ENCODE results near the gene IPCEF1. TPM values are rescaled to one million over a fixed set of nuclear protein-coding genes. Genes with fewer than 3 reads are reported as not detected.

The IPCEF1 gene
- total RNA-seq, 2 donors from 2014 or later, result 17.6 to 20.4 TPM

- no peak for ATAC-seq (replicated peaks in 1 of 2)
- Mint-ChIP-seq H3K4me3 (peak overlapping the region; percentile 85 to 95), H3K4me1 (ENCODE audit: low read depth) (peaks cover 88% of the 10 kb centered on the region)
These were observed 126.2 kb downstream of the IPCEF1 start for GRCh38 chr6:154230393-154230792.

DNA sequence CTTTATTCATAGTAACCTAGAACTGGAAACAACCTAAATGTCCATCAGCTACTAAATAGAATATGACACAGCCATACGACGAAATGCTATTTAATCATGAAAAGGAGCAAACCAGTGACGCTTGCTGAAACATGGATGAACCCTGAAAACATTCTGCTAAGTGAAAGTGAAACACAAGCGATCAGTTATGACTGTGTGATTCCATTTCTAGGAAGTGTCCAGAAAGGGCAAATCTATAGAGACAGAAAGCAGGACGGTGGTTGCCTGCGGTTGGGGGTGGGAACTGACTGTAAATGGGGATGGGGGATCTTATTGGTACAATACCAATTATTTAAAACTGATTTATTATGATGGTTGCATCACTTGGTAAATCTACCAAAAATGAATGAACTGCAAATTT, 126.8 kb downstream of the IPCEF1 start:
- no peaks in the 10 kb centered on the region for H3K9me3 Mint-ChIP-seq
- H3K27ac Mint-ChIP-seq, result peak overlapping the region; percentile 82
- peaks cover 0 to 7% of the 10 kb centered on the region in 2 donors for H3K36me3 Mint-ChIP-seq (ENCODE audit: insufficient read depth in 2 of 2)
- DNase-seq (peak; percentile 68 to 77), ATAC-seq (replicated peaks in 1 of 2) (peak; percentile 84)
- peak overlapping the region; percentile 85 to 95 for H3K4me3 Mint-ChIP-seq
- peaks cover 90% of the 10 kb centered on the region for H3K4me1 Mint-ChIP-seq (ENCODE audit: low read depth)
- no peaks in the 10 kb centered on the region for H3K27me3 Mint-ChIP-seq (ENCODE audit: low read depth)

More at GRCh38 chr6:154230393-154230792, 126.2 kb downstream of the IPCEF1 start:
- peaks cover 0 to 7% of the 10 kb centered on the region in 2 donors for H3K36me3 Mint-ChIP-seq (ENCODE audit: insufficient read depth in 2 of 2)
- DNase-seq, result no peak
- no peaks in the 10 kb centered on the region for H3K9me3 Mint-ChIP-seq
- peak overlapping the region; percentile 82 for H3K27ac Mint-ChIP-seq
- no peaks in the 10 kb centered on the region for H3K27me3 Mint-ChIP-seq (ENCODE audit: low read depth)

GRCh38 chr6:154228521-154228905, 128.1 kb downstream of the IPCEF1 start:
- H3K4me3 Mint-ChIP-seq, result peak overlapping the region in 1 of 2 donors; percentile 15
- H3K9me3 Mint-ChIP-seq, result no peaks in the 10 kb centered on the region
- H3K27me3 Mint-ChIP-seq (ENCODE audit: low read depth), result no peaks in the 10 kb centered on the region
- peak overlapping the region; percentile 52 for H3K27ac Mint-ChIP-seq
- H3K4me1 Mint-ChIP-seq (ENCODE audit: low read depth), result peaks cover 90% of the 10 kb centered on the region
- peaks cover 0 to 7% of the 10 kb centered on the region in 2 donors for H3K36me3 Mint-ChIP-seq (ENCODE audit: insufficient read depth in 2 of 2)
- DNase-seq, result no peak
- no peak for ATAC-seq (replicated peaks in 1 of 2)

- Mint-ChIP-seq H3K9me3 (no peaks in the 10 kb centered on the region), H3K27ac (peak overlapping the region; percentile 52), H3K4me1 (ENCODE audit: low read depth) (peaks cover 90% of the 10 kb centered on the region), H3K27me3 (ENCODE audit: low read depth) (no peaks in the 10 kb centered on the region), H3K4me3 (peak overlapping the region in 1 of 2 donors; percentile 15), H3K36me3 (ENCODE audit: insufficient read depth in 2 of 2) (peaks cover 0 to 7% of the 10 kb centered on the region in 2 donors)
- no peak for DNase-seq
- no peak for ATAC-seq (replicated peaks in 1 of 2)
These were observed 128.6 kb downstream of the IPCEF1 start for GRCh38 chr6:154227862-154228520.

DNA sequence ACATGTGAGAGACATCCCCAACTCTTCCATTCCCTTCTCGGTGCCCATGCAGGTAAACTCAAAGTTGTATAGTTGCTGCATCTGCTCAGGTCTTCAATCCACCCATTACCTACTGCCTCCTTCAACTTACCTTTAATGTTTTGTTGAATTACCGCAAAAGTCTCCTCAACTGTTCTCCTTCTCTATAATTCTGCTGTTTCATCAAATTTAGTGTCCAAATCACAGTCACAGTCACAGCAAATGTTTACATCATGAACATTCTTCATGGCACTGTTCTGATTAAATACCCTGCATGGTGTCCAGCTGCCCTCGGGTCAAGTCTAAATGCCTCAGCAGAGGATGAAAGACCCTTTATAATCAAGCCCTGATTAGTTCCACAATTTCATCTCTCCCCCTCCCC, 130.1 kb downstream of the IPCEF1 start:
- no peaks in the 10 kb centered on the region for H3K27me3 Mint-ChIP-seq (ENCODE audit: low read depth)
- peaks cover 86% of the 10 kb centered on the region for H3K4me1 Mint-ChIP-seq (ENCODE audit: low read depth)

GRCh38 chr6:154223296-154223695, 133.3 kb downstream of the IPCEF1 start:
- Mint-ChIP-seq H3K9me3 (no peaks in the 10 kb centered on the region), H3K27me3 (ENCODE audit: low read depth) (no peaks in the 10 kb centered on the region), H3K4me1 (ENCODE audit: low read depth) (peaks cover 72% of the 10 kb centered on the region), H3K27ac (no peak overlapping the region), H3K4me3 (peak overlapping the region; percentile 7 to 80), H3K36me3 (ENCODE audit: insufficient read depth in 2 of 2) (peaks cover 0 to 6% of the 10 kb centered on the region in 2 donors)
- ATAC-seq (replicated peaks in 1 of 2) (peak in 1 of 2 donors; percentile 32), DNase-seq (no peak)

More for the DNA sequence above, 130.1 kb downstream of the IPCEF1 start:
- ATAC-seq (replicated peaks in 1 of 2) (no peak), DNase-seq (no peak)
- Mint-ChIP-seq H3K4me3 (peak overlapping the region in 1 of 2 donors; percentile 23), H3K27ac (peak overlapping the region; percentile 13), H3K9me3 (no peaks in the 10 kb centered on the region), H3K36me3 (ENCODE audit: insufficient read depth in 2 of 2) (peaks cover 0 to 7% of the 10 kb centered on the region in 2 donors)

GRCh38 chr6:154222716-154223115, 133.9 kb downstream of the IPCEF1 start:
- peaks cover 0 to 6% of the 10 kb centered on the region in 2 donors for H3K36me3 Mint-ChIP-seq (ENCODE audit: insufficient read depth in 2 of 2)
- no peaks in the 10 kb centered on the region for H3K9me3 Mint-ChIP-seq
- H3K27ac Mint-ChIP-seq, result no peak overlapping the region
- peaks cover 73% of the 10 kb centered on the region for H3K4me1 Mint-ChIP-seq (ENCODE audit: low read depth)
- H3K4me3 Mint-ChIP-seq, result peak overlapping the region in 1 of 2 donors; percentile 21
- DNase-seq (no peak), ATAC-seq (replicated peaks in 1 of 2) (no peak)
- H3K27me3 Mint-ChIP-seq (ENCODE audit: low read depth), result no peaks in the 10 kb centered on the region

- no peak for DNase-seq
- H3K4me1 Mint-ChIP-seq (ENCODE audit: low read depth), result peaks cover 67% of the 10 kb centered on the region
- no peak for ATAC-seq (replicated peaks in 1 of 2)
- H3K27ac Mint-ChIP-seq, result no peak overlapping the region
- H3K36me3 Mint-ChIP-seq (ENCODE audit: insufficient read depth in 2 of 2), result peaks cover 0 to 5% of the 10 kb centered on the region in 2 donors
- no peaks in the 10 kb centered on the region for H3K27me3 Mint-ChIP-seq (ENCODE audit: low read depth)
- H3K9me3 Mint-ChIP-seq, result no peaks in the 10 kb centered on the region
- peak overlapping the region; percentile 68 to 80 for H3K4me3 Mint-ChIP-seq
These were observed 137.4 kb downstream of the IPCEF1 start for GRCh38 chr6:154219250-154219649.

- peak overlapping the region; percentile 68 to 80 for H3K4me3 Mint-ChIP-seq
- ATAC-seq (replicated peaks in 1 of 2) (no peak), DNase-seq (no peak)
- H3K27me3 Mint-ChIP-seq (ENCODE audit: low read depth), result no peaks in the 10 kb centered on the region
- H3K27ac Mint-ChIP-seq, result no peak overlapping the region
- H3K4me1 Mint-ChIP-seq (ENCODE audit: low read depth), result peaks cover 67% of the 10 kb centered on the region
- H3K36me3 Mint-ChIP-seq (ENCODE audit: insufficient read depth in 2 of 2), result peaks cover 0 to 5% of the 10 kb centered on the region in 2 donors
- no peaks in the 10 kb centered on the region for H3K9me3 Mint-ChIP-seq
These were observed 137.8 kb downstream of the IPCEF1 start for GRCh38 chr6:154218787-154219186.

DNA sequence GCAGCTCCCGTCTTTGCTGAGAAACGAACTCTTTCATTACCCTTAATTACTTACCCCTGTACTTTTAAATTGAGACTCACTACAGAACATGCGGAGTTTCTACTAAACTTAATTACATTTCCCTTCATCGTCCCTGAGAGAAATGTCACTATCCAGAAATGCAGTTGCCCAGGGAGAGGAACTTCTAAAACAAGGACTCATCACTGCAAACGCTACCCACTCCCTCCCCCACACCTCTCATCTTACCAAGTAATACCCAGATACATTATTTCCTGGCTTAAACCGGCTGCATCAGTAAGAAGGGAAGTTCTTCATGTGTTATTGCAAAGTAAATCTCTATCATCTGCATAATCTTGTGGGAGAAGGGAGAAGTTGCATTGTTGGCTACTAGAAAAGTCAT, 138.3 kb downstream of the IPCEF1 start:
- no peaks in the 10 kb centered on the region for H3K27me3 Mint-ChIP-seq (ENCODE audit: low read depth)
- H3K27ac Mint-ChIP-seq, result peak overlapping the region; percentile 86
- peaks cover 0 to 5% of the 10 kb centered on the region in 2 donors for H3K36me3 Mint-ChIP-seq (ENCODE audit: insufficient read depth in 2 of 2)
- DNase-seq, result no peak
- H3K9me3 Mint-ChIP-seq, result no peaks in the 10 kb centered on the region
- H3K4me3 Mint-ChIP-seq, result peak overlapping the region; percentile 68 to 80
- H3K4me1 Mint-ChIP-seq (ENCODE audit: low read depth), result peaks cover 62% of the 10 kb centered on the region
- peak; percentile 55 to 73 for ATAC-seq (replicated peaks in 1 of 2)

DNA sequence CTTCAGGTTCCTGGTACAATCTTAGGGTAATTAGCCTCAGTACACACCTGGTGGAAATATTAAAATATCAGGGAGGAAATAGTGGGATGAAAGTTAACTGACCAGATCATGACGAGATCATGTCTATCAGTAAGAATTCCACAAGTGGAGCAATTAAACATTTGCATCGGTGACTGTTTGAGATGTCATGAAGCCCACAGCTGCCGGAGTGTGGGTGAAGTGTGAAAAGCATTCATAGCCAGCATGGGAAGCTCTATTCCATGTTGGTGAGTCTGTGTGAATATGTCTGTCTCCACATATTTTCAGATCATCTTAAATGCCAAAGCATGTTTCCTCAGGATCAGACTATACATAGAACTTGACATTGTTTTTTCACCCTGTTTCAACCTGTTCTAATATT, 142.8 kb downstream of the IPCEF1 start:
- ATAC-seq (replicated peaks in 1 of 2) (no peak), DNase-seq (no peak)
- Mint-ChIP-seq H3K9me3 (no peaks in the 10 kb centered on the region), H3K36me3 (ENCODE audit: insufficient read depth in 2 of 2) (peaks cover 0 to 3% of the 10 kb centered on the region in 2 donors), H3K4me1 (ENCODE audit: low read depth) (peaks cover 41% of the 10 kb centered on the region), H3K4me3 (no peak overlapping the region), H3K27ac (no peak overlapping the region), H3K27me3 (ENCODE audit: low read depth) (no peaks in the 10 kb centered on the region)

- Mint-ChIP-seq H3K36me3 (ENCODE audit: insufficient read depth in 2 of 2) (peaks cover 2 to 16% of the 10 kb centered on the region in 2 donors), H3K4me3 (no peak overlapping the region)
These were observed 145.9 kb downstream of the IPCEF1 start for GRCh38 chr6:154210678-154211077.

GRCh38 chr6:154209555-154209954, 147.0 kb downstream of the IPCEF1 start:
- no peak for DNase-seq
- Mint-ChIP-seq H3K4me3 (no peak overlapping the region), H3K4me1 (ENCODE audit: low read depth) (peaks cover 25% of the 10 kb centered on the region), H3K27me3 (ENCODE audit: low read depth) (no peaks in the 10 kb centered on the region), H3K9me3 (no peaks in the 10 kb centered on the region), H3K27ac (no peak overlapping the region), H3K36me3 (ENCODE audit: insufficient read depth in 2 of 2) (peaks cover 3 to 16% of the 10 kb centered on the region in 2 donors)
- no peak for ATAC-seq (replicated peaks in 1 of 2)

More at GRCh38 chr6:154210678-154211077, 145.9 kb downstream of the IPCEF1 start:
- H3K9me3 Mint-ChIP-seq, result no peaks in the 10 kb centered on the region
- H3K4me1 Mint-ChIP-seq (ENCODE audit: low read depth), result peaks cover 29% of the 10 kb centered on the region
- H3K27ac Mint-ChIP-seq, result peak overlapping the region; percentile 12
- DNase-seq (no peak), ATAC-seq (replicated peaks in 1 of 2) (no peak)
- no peaks in the 10 kb centered on the region for H3K27me3 Mint-ChIP-seq (ENCODE audit: low read depth)

All from activated T-cell treated with anti-CD3 and anti-CD28 coated beads, Interleukin-2, amount 50 U/mL, for 72 hours (primary cell).